DND-41 (cell line): ENCODE data around the gene COMMD10.

Experiments used
- EZH2 ChIP-seq: IDR thresholded peaks from 3 replicates; pipeline ENCODE4 v1.6.1; 2012; ENCODE audit warnings: borderline replicate concordance, low read depth, mild to moderate bottlenecking, moderate library complexity, low read length, inconsistent platforms; ENCODE audit not compliant: severe bottlenecking
- TF ChIP-seq, protein P1 (sequence below): IDR thresholded peaks from 2 replicates; pipeline ENCODE4 v1.5.1; 2012; ENCODE audit warnings: borderline replicate concordance, low read length, moderate library complexity, mild to moderate bottlenecking; ENCODE audit not compliant: poor library complexity, severe bottlenecking; ENCODE audit errors: extremely low read depth

- TF ChIP-seq EZH2: no peak
- TF ChIP-seq, protein P1, sequence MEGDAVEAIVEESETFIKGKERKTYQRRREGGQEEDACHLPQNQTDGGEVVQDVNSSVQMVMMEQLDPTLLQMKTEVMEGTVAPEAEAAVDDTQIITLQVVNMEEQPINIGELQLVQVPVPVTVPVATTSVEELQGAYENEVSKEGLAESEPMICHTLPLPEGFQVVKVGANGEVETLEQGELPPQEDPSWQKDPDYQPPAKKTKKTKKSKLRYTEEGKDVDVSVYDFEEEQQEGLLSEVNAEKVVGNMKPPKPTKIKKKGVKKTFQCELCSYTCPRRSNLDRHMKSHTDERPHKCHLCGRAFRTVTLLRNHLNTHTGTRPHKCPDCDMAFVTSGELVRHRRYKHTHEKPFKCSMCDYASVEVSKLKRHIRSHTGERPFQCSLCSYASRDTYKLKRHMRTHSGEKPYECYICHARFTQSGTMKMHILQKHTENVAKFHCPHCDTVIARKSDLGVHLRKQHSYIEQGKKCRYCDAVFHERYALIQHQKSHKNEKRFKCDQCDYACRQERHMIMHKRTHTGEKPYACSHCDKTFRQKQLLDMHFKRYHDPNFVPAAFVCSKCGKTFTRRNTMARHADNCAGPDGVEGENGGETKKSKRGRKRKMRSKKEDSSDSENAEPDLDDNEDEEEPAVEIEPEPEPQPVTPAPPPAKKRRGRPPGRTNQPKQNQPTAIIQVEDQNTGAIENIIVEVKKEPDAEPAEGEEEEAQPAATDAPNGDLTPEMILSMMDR: no peak
These were observed 195.5 kb downstream of the COMMD10 start for GRCh38 chr5:116280149-116280803.
